ENCODE measurements around the gene TNKS2.
"Not testable (repeated sequence)": the region's sequence is repeated elsewhere in the genome, so short reads cannot be mapped to it uniquely, and the experiment has no call there.

TNKS2 gene

DNA sequence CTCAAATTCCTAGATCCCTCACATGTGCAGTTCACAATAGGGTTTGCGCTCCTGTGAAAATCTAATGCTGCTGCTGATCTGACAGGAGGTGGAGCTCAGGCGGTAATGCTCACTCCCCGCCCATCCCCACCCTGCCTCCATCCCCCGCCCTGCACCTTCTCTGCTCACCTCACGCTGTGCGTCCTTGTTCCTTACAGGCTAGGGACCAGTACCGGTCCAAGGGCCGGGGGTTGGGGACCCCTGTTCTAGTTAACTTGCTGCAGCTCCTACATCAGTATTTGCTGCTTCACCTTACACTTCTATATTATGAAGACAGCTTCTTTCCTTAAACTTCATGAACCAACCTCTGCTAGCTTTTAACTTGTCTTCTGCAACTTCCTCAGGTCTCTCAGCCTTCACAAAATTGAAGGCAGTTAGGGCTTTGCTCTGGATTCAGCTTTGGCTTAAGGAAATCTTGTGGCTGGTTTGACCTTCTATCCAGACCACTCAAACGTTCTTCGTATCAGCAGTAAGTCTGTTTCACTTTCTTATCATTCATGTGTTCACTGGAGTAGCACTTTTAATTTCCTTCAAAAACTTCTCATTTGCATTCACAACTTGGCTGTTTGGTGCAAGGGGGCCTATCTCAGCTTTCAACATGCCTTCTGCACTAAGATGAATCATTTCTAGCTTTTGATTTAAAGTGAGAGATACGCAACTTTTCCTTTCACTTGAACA, 1.7 kb upstream of the TNKS2 start:
- peak; percentile 29 for DNase-seq (ENCODE audit: low spot score)

DNA sequence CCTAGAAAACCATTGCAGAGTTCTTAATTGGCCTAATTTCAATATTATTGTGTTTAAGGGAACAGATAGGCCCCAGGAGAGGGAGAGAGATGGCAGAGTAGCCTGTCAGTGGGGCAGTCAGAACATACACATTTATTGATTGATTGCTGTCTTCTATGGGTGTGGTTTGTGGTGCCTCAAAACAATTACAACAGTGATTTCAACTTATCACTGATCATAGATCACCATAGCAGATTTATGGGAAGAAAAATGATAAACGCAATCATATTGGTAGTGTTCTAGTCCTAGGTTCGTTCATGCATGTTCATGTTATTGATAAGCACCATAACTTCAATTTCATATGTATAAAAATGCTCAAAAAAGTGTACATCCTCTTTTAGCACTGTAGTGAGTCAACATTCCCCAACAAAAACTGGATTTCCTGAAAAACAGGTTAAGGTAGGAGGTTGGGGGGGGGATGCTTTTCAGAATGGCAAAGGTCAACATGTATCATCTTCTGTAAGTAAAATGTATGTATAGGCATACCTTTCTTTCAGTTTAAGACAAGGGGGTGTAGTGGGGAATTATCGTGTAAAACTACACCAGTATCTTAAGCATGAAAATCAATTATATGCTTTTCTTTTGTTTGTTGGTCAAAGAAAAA, 1.1 kb upstream of the TNKS2 start:
- peak; percentile 2 for DNase-seq (ENCODE audit: low spot score)

DNA sequence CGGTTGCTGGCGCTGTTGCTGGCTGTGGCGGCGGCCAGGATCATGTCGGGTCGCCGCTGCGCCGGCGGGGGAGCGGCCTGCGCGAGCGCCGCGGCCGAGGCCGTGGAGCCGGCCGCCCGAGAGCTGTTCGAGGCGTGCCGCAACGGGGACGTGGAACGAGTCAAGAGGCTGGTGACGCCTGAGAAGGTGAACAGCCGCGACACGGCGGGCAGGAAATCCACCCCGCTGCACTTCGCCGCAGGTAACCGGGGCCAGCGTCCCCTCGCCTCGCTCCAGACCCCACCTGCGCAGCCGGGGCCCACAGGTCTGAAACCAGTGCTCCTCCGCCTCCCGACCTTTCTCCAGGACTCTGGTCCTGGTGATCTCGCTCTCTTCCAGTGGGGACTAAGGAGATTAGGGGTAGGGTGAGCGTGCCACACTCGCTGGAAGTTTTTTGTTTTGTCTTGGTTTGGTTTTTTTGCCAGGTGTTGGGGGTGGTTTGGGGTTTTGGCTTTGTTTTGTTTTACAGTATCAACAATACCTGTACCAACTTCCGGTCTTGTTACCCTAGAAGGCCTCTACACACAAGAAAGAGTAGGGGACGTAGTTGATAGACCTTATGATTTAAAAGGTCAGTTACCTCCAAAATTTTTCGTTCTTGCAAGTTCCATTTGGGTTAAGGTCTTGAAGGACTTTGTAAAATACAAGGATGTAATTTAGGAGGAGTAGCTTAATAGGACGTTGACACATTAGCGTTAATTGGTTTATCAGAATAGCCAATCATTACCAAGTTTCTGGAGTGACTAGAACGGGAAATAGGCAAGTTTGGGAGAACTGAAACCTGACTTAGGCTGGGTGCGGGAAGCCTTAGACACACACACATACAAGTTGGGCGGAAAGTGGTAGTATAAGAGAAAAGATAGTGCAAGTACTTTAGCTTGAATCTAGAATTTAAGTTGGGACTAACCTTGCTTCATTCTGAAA, 704 bp downstream of the TNKS2 start:
- DNase-seq (ENCODE audit: low spot score), result peak; percentile 41

DNA sequence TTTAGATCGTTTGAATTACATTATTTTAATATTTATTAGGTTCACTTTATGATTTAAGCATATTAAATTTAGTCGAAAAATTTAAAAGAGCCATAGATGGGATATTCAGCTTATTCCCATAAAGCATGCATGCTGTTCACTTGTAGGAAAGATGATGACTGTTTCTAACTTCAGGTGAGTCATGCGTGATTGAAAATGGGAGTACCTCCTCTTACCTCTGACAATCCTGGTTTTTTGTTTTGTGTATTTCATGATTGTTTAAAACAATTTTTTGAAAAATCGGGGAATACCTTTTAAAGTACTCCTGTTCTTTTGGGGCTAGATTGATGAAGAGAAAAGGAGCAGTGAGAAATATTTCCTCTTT, 1.4 kb downstream of the TNKS2 start:
- DNase-seq (ENCODE audit: low spot score), result peak; percentile 13

DNA sequence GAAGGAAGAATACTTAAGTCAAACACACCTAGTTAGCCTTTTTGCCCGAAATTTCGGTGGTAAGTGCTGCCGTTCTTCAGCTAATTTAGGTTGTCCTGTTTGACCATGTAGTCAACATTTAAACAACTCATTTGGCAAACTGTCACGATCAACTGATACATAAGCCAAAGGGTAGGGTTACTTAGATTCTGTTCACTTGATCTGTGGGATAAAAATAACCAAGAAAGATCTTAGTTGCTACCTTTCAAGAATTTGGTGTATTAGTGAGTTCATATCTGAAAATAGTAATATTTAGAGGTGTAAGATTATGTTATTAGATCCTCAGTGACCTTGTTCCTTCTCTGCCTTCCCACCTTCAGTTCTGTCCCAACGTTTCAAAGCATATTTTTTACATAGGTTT, 2.0 kb downstream of the TNKS2 start:
- no peak for DNase-seq (ENCODE audit: low spot score)

DNA sequence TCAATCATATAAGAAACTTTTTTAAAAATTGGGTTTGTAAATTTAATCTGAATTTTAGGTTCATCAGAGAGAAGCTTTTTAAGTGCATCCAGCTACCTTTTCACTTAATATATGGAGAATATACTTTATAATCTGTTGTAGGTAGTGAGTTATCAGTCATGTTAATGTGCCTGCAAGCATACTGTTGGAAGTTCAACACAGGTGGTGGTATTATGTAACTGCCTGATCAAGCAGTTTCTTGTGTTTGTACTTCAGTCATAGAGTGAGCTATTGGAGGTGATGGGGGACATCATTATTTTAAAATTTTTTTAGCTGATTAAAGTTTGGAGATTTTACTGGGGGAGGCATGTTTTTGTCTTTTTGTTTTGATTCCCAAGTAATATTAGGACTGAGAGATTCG, 2.5 kb downstream of the TNKS2 start:
- no peak for DNase-seq (ENCODE audit: low spot score)

DNA sequence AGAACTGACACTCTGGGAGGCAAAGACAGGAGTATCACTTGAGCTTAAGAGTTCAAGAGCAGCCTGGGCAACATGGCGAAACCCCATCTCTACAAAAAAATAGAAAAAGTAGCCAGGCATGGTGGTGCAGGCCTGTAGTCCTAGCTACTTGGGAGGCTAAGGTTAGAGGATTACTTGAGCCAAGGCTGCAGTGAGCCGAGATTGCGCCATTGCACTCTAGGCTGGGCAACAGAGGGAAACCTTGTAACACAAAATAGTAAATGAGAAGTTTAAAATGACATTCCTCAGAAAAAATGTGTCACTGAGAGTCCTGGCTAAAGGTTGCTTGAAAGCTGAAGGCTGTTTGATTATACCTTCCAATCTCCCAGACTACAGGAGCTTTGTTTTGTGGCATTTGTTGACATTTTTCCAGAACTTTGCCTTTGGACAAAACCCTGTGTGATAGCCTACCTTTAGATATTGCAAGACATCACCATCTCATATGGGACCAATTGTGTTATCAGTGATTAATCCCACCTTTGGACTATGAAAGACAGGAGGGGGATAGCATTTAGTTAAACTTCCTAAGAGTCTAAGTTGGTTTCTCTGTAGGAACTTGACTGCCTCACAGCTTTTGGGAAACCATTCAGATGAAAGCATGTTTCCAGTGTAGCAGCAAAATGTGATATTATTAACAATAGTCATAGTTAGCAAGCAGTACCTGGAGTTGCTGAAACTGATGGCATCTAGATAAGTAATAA, 5.3 kb downstream of the TNKS2 start:
- DNase-seq (ENCODE audit: low spot score), result no peak

DNA sequence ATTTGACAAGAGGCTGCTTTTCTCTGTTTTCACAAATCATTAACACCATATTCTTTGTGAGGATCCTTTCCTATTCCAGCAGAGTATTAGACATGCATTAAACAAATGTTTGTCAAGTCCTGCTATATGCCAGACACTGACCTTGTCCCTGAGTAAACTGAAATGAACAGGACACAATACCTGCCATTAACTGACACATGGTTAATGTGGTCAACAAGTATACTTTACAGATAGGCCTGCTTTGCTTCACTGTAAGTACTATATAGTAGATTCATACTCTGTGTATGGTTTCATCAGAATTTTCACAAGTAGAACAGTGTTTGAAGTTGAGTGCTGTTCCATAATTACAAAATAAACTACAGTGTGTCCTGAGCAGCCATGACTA, 5.9 kb downstream of the TNKS2 start:
- no peak for DNase-seq (ENCODE audit: low spot score)

DNA sequence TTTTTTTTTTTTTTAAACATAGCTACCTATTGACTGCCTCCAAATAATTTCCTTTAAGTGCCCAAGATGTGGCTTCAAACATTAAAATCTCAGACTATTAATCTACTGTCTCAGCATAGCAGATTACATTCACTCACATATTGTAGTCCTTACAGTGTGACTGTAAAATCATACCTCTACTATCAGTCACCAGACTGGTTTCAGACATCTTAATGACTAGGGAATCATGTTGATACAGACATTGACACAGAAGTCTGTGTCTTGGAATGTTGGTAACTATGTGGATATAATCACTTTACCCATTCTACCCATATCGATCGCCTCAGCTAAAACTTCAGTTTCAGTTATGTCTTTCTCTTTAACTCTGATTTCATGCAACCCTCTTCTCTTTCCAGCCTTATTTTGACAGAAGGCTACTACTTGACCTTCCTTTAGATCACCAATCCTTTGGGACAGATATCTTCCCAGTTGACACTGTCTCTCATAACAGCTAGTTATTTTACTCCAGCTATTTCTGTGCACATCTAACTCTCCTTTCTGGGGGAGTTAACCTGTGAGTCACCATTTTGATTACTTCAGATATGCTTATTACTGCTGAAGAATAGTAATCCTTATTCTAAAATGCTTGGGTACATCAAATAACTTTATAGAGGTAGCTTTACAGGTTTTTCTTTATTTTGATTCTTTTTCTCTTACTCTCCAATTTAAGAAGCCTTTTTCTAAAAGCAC, 7.0 kb downstream of the TNKS2 start:
- no peak for DNase-seq (ENCODE audit: low spot score)

DNA sequence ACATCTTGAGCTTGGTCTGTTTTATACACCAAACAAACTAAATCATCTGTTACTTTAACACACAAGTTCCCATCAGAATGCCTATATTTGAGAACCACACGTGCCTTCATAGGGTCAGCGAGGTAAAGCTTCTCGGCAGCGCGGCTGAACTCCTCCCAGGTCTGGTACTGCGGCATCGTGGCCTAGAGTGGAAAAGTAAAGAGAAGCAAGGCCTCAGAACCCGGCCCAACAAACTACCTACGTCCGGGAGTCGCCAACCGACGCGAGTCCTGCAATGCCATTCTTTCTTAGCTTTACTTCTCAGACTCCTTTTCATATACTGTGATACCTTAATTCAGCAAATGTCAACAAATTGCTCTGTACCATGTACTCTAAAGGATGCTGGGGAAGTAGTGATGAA, 9.0 kb downstream of the TNKS2 start:
- DNase-seq (ENCODE audit: low spot score), result not testable (repeated sequence)

DNA sequence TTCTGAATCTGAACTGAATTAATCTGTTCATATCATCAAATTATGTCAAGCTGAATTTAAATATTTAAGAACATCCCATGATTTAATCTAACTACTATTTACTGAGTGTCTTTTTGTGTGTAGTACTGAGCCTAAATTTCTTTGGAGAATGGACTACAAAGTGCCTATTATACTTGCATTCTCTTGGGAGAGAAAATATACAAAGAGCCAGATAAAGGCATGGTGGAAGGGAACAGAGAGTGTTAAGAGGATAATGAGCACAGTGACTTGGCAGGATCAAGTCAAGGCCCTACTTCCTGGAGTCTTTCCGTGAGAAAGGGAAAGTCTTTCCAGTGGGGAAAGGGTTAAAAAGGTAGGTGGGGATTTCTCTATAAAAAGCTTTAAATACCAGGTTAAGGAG, 15.0 kb downstream of the TNKS2 start:
- DNase-seq (ENCODE audit: low spot score), result no peak

DNA sequence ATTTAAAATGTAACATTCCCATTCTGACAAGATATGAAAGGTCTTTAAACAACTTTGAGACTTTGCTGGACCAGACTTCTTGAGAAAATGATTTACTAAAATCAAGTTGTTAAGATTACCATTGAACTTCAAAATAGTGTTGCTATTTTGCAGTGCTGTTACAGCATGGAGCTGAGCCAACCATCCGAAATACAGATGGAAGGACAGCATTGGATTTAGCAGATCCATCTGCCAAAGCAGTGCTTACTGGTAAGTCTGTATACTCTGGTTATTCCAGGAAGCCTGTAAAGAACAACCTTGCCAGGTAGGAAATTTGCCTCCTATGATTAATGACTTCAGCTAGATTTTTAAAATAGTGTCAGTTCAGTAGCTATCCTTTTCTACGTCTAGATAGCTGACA, 18.8 kb downstream of the TNKS2 start:
- DNase-seq (ENCODE audit: low spot score), result no peak

DNA sequence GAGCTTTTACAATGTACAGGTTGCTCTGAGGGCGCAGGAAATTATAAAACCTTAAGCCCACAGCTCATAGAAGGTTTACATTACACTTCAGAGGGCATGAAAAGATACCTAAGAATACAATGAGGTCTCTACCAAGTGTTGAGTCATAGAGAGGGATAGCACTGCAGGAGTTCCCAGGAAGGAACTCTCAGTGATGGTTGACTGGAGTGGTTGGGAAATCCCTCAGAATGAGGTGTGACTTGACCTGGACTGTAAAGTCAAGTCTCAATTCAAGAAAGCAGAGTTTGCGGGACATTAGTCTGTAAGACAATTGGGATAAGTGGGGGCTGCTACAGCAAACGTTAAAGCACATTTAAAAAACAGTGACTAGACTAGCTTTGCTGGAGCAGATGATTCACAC, 21.9 kb downstream of the TNKS2 start:
- no peak for DNase-seq (ENCODE audit: low spot score)

DNA sequence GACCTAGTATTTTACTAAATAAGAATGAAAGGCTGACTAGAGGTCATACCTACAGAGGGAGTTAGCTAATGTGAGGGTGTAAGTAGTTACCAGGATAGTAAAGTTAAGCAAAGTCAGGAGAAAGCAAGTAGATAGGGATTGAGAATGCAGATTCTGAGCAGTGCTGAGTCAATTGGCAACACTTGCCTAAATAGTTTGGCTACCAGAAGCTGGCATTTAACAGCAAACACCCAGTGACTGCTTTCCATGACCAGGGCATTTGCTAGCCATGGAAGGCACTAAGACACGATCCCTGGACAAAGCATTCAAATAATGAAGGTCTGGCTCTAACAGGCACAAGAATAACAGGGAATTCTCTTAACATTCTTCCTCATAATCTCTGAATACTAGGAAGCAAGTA, 25.9 kb downstream of the TNKS2 start:
- no peak for DNase-seq (ENCODE audit: low spot score)

DNA sequence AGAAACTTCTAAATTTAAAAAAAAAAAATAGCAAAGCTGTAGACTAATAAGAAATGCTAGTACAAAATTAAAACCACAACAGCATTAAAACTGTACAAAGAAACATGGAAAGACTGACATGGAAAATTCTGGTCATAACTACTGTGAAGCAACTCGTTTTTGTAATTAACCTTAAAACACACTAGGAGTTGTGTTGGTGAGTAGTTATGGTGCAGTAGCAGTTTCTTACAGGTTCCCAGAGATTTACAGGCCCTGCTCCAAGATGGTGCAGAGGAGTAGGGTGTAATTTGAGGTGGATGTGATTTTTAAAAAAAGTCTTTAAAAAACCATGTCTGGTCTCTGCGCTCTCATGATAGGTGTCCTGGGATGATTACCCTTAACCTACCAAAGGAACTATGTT, 31.0 kb downstream of the TNKS2 start:
- DNase-seq (ENCODE audit: low spot score), result no peak

DNA sequence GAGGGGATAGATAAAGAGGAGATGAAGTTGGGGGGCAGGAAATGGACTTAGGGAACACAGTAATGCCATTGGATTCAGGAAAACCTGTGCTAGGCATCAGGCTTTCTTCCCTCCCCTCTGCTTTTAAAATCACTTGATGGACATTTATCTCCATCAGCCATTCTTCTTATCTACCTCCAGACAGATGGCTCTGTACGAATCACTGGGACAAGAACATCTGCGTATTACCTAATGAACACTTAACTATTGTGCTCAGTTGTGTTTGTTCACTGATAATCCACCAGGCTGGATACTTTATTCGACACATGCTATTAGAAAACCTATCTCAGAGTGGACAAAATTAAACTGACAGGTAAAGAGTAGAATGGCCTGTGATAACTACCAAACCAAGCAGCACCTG, 40.0 kb downstream of the TNKS2 start:
- no peak for DNase-seq (ENCODE audit: low spot score)

DNA sequence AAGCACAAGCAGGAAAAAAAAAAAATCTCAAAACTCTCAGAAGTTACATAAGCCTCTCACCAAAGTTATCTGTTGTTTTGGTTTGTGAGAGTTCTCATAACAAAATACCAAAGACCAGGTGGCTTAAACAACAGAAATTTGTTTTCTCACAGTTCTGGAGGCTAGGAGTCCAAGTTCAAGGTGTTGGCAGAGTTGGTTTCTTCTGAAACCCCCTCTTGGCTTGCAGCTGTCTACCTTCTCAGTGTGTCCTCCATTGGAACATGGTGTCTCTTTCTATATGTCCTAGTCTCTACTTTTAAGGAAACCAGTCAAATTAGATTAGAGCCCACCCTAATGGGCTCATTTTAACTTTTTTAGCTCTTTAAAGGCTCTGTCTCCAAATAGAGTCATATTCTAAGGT, 44.9 kb downstream of the TNKS2 start:
- DNase-seq (ENCODE audit: low spot score), result no peak

DNA sequence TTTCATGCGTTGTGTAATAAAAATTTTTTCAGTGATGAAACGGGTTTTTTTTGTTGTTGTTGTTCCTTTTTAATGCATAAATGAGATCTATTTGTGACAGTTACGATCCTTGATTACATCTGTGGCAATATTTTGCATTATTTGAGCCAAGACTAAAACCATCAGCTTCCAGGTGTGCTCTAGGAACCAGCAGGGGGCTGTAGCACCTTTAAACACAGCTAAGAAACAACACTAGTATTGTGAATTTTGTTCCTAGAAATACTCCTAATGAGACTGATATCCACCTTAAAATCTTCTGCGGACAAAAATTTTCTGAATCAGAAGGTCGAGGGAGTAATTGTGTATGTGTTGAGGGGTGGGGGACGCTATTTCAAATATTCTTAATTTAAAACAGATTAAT, 58.4 kb downstream of the TNKS2 start:
- DNase-seq (ENCODE audit: low spot score), result no peak

DNA sequence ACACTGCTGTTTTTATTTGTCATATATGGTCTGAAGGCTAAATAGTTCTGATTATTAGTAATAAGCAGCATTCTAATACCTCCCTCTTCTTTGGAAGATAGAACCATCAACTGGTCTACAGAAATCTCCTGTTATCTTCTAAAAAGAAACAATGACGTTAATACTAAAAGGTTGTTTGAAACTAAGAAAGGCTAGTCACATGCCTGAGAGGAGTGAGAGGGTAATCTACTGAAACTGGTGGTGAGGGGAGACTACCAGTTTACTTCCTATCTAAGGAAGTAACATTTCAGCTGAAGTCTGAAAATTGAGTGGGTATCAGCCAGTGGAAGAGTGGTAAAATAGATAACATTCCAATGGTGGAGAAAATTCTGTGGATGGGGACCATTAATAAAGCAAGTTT, 62.7 kb downstream of the TNKS2 start:
- no peak for DNase-seq (ENCODE audit: low spot score)

DNA sequence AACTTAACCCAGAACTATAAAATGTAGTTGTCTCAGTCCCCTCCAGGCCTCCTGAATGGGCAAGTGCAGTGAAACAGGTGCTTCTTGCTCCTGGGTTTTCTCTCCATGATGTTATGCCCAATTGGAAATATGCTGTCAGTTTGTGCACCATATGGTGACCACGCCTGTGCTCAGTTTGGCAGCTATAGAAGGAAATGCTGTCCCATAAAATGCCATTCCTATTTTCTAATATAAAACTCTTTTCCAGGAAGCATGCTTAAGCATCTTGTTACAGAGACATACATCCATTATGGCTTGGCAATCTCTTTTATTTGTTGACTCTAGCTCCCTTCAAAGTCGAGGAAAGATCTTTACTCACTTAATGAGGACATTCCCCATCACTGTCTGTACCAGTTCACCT, 65.9 kb downstream of the TNKS2 start:
- no peak for DNase-seq (ENCODE audit: low spot score)

DNA sequence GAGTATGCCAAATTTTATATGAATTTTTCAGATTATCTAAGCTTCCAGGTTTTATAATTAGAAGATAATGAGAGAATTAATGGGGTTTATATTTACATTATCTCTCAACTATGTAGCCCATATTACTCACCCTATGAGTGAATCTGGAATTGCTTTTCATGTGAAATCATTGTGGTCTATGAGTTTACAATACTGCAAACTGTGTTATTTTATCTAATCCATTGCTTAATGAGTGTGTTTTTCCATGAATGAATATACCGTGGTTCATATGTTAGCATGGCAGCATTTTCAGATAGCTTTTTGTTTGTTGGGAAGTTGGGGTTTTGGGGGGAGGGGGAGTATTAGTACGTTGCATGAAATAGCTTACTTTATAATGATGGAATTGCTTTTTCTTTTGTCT, 66.5 kb downstream of the TNKS2 start:
- no peak for DNase-seq (ENCODE audit: low spot score)
